Activated CD8-positive, alpha-beta T cell treated with anti-CD3 and anti-CD28 coated beads for 36 hours (primary cell): ENCODE data around the gene PBOV1. TPM values are rescaled to one million over a fixed set of nuclear protein-coding genes. Genes with fewer than 3 reads are reported as not detected.

Experiments used
- ATAC-seq: fragments of 200-7000 bp; cut with Tn5 transposase; one replicate; pipeline ENCODE4 v1.10.0; 2021; ENCODE audit warnings: mild to moderate bottlenecking, moderate library complexity
- CTCF ChIA-PET: fragments of 350-600 bp; sonication (Branson Sonifier 250); formaldehyde crosslinking; loops from one replicate; lab custom pipeline; 2021; ENCODE audit warnings: antibody characterized with exemption; lab: Charles Lee
- POLR2A ChIA-PET: fragments of 350-600 bp; sonication (Branson Sonifier 250); formaldehyde crosslinking; loops from one replicate; lab custom pipeline; 2021; ENCODE audit warnings: antibody characterized with exemption; lab: Charles Lee
- DNase-seq: peaks from one replicate; pipeline ENCODE4 v3.0.0-alpha.2; 2020
- H3K27ac Mint-ChIP-seq: one replicate; pipeline ENCODE4 v1.8.0; 2021; ENCODE audit warnings: mild to moderate bottlenecking, mixed read lengths
- H3K27me3 Mint-ChIP-seq: one replicate; pipeline ENCODE4 v1.8.0; 2021; ENCODE audit warnings: mixed read lengths
- H3K36me3 Mint-ChIP-seq: one replicate; pipeline ENCODE4 v1.8.0; 2021; ENCODE audit warnings: low read depth, mixed read lengths
- H3K4me1 Mint-ChIP-seq: one replicate; pipeline ENCODE4 v1.8.0; 2021; ENCODE audit warnings: low read depth, mixed read lengths
- H3K4me3 Mint-ChIP-seq: one replicate; pipeline ENCODE4 v1.8.0; 2021; ENCODE audit warnings: mild to moderate bottlenecking, moderate library complexity, mixed read lengths
- H3K9me3 Mint-ChIP-seq: one replicate; pipeline ENCODE4 v1.8.0; 2021; ENCODE audit warnings: mixed read lengths
- intact Hi-C: fragments of 100-400 bp; cut with micrococcal nuclease; formaldehyde crosslinking; loops from one replicate; pipeline ENCODE4 v1.10.0; 2022
- total RNA-seq, 2 experiments: library from RNA; stranded (reverse); gene quantifications; one replicate each; pipeline ENCODE4 v1.2.3, GENCODE V29; 2021
- TF ChIP-seq, protein P1 (sequence below): fragments of 200-600 bp; IDR thresholded peaks from one replicate; pipeline ENCODE4 v1.8.0; 2022; ENCODE audit warnings: antibody characterized with exemption, mild to moderate bottlenecking

PBOV1 gene
- total RNA-seq, 2 experiments from 2014 or later: not detected

- ATAC-seq (no peak), DNase-seq (no peak)
- H3K27ac Mint-ChIP-seq: no peak overlapping the region
- intact Hi-C loops: no loop called here
- H3K4me3 Mint-ChIP-seq: no peak overlapping the region
- no peaks in the 10 kb centered on the region for H3K4me1 Mint-ChIP-seq
- TF ChIP-seq, protein P1, sequence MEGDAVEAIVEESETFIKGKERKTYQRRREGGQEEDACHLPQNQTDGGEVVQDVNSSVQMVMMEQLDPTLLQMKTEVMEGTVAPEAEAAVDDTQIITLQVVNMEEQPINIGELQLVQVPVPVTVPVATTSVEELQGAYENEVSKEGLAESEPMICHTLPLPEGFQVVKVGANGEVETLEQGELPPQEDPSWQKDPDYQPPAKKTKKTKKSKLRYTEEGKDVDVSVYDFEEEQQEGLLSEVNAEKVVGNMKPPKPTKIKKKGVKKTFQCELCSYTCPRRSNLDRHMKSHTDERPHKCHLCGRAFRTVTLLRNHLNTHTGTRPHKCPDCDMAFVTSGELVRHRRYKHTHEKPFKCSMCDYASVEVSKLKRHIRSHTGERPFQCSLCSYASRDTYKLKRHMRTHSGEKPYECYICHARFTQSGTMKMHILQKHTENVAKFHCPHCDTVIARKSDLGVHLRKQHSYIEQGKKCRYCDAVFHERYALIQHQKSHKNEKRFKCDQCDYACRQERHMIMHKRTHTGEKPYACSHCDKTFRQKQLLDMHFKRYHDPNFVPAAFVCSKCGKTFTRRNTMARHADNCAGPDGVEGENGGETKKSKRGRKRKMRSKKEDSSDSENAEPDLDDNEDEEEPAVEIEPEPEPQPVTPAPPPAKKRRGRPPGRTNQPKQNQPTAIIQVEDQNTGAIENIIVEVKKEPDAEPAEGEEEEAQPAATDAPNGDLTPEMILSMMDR: no peak
- ChIA-PET POLR2A (no interaction called here), CTCF (interaction anchor here (1.4 kb wide), 1 partner anchor 96 kb away, joined by 6 read pairs; no protein-coding TSS in a partner anchor)
- no peaks in the 10 kb centered on the region for H3K9me3 Mint-ChIP-seq
- H3K36me3 Mint-ChIP-seq: no peaks in the 10 kb centered on the region
- peaks cover 13% of the 10 kb centered on the region for H3K27me3 Mint-ChIP-seq
Measured at GRCh38 chr6:138211601-138212000, 6.7 kb downstream of the PBOV1 start.

- Mint-ChIP-seq H3K4me1 (no peaks in the 10 kb centered on the region), H3K36me3 (no peaks in the 10 kb centered on the region), H3K4me3 (no peak overlapping the region), H3K9me3 (no peaks in the 10 kb centered on the region), H3K27me3 (peaks cover 18% of the 10 kb centered on the region), H3K27ac (no peak overlapping the region)
- TF ChIP-seq, protein P1: no peak
- no peak for DNase-seq
- no peak for ATAC-seq
- ChIA-PET POLR2A (no interaction called here), CTCF (interaction anchor here (1.4 kb wide), 1 partner anchor 95 kb away, joined by 6 read pairs; no protein-coding TSS in a partner anchor)
- intact Hi-C loops: no loop called here
Measured at GRCh38 chr6:138211048-138211581, 7.2 kb downstream of the PBOV1 start.

DNA sequence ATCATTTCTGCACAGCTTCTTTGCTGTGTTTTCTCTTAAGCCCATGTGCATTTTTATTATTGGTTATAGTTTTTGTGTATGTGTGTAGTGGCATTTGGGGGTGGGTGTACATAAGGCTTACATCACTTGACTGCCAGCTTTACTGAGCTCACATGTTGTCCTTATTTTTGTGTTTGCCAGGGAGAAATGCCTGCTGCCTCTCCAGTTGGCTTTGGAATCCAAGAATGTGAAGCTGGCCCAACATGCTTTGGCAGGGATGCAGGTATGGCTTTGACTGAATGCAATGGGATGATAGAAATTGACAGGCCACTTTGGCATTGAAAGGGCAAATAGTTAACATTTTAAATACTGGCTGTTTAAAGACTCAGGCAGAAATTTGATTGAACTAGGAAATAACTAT lies 11.4 kb downstream of the PBOV1 start:
- ChIA-PET CTCF (no interaction called here), POLR2A (no interaction called here)
- intact Hi-C loops: no loop called here
- TF ChIP-seq, protein P1: no peak
- DNase-seq (no peak), ATAC-seq (no peak)
- Mint-ChIP-seq H3K4me3 (no peak overlapping the region), H3K9me3 (no peaks in the 10 kb centered on the region), H3K27me3 (peaks cover 13% of the 10 kb centered on the region), H3K27ac (no peak overlapping the region), H3K4me1 (no peaks in the 10 kb centered on the region), H3K36me3 (no peaks in the 10 kb centered on the region)

DNA sequence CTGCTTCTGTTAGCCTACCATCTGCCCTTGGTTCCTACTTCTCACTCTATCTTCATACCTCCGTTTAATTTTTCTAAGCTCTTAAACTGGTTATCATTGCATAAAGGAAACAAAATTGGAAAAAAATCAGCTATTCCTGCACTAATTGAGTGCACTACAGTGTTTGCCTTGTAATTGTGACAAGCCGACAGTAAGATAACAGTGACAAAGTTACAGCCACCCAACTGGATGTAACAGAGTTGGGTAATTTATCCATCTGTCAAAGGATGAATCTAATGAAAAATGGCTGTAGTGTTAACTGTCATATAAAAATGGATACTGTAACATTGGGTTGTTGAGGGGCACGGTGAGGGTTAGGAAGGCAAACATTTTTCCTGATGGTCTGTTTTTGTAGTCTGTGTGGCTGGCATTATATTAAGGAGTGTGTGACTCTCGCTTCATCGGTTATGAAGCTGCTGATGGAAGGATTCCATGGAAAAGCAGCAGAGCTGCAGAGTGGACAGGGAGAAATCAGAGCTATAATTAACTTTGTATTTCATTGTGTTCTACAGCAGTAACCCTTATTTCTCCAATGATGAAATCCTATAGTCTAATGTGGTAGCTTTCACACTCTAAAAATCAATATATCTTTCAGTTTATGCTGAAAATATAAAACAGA lies 12.7 kb downstream of the PBOV1 start:
- intact Hi-C loops: no loop called here
- CTCF ChIA-PET: no interaction called here
- no peaks in the 10 kb centered on the region for H3K9me3 Mint-ChIP-seq
- POLR2A ChIA-PET: no interaction called here
- H3K4me3 Mint-ChIP-seq: no peak overlapping the region
- H3K27me3 Mint-ChIP-seq: peaks cover 18% of the 10 kb centered on the region
- ATAC-seq: no peak
- no peaks in the 10 kb centered on the region for H3K4me1 Mint-ChIP-seq
- TF ChIP-seq, protein P1: no peak
- no peak for DNase-seq
- H3K36me3 Mint-ChIP-seq: no peaks in the 10 kb centered on the region
- H3K27ac Mint-ChIP-seq: no peak overlapping the region

GRCh38 chr6:138204792-138205384 lies 13.4 kb downstream of the PBOV1 start:
- intact Hi-C loops: no loop called here
- no peaks in the 10 kb centered on the region for H3K4me1 Mint-ChIP-seq
- H3K27me3 Mint-ChIP-seq: peaks cover 18% of the 10 kb centered on the region
- ATAC-seq (no peak), DNase-seq (no peak)
- no peaks in the 10 kb centered on the region for H3K36me3 Mint-ChIP-seq
- ChIA-PET CTCF (no interaction called here), POLR2A (no interaction called here)
- H3K9me3 Mint-ChIP-seq: no peaks in the 10 kb centered on the region
- H3K27ac Mint-ChIP-seq: no peak overlapping the region
- no peak overlapping the region for H3K4me3 Mint-ChIP-seq
- TF ChIP-seq, protein P1: no peak
